SU-DHL-6 (cell line): ENCODE measurements around the gene RPS6KA1.

Experiments used
- CTCF ChIP-seq: fragments of 200-600 bp; sonication (generic); IDR thresholded peaks from one replicate; pipeline ENCODE4 v1.5.1; 2017; ENCODE audit warnings: antibody characterized with exemption, mild to moderate bottlenecking, low read length, moderate library complexity; ENCODE audit not compliant: insufficient read depth, poor library complexity, severe bottlenecking
- EZH2phosphoT487 ChIP-seq: fragments of 200-600 bp; sonication (generic), shearing (Covaris generic); conservative IDR thresholded peaks from 2 replicates; pipeline ENCODE4 v1.6.1; 2018; ENCODE audit warnings: mild to moderate bottlenecking, antibody characterized with exemption, low read length, moderate library complexity, mixed read lengths

DNA sequence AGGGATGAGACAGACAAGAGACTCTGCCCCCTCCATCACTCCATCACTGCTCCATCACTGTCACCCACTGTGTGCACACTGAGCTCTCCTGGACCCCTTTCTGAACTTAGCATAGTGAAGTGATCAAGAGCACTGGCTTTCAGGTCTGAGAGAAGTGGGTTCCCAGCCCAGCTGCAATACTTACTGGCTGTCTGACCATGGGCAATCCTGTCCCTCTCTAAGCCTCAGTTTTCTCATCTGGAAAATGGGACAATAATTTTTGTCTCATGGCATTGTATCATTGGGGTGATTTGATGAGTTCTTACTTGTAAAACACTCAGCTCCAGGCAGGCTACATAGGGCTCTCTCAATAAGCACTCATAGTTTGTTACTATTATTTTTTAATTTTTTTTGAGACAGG, 7.5 kb upstream of the RPS6KA1 start:
- TF ChIP-seq CTCF, result no peak
- TF ChIP-seq EZH2phosphoT487, result no peak
